PC-3 (cell line): ENCODE data around the gene GRIP1. TPM values are rescaled to one million over a fixed set of nuclear protein-coding genes. Genes with fewer than 3 reads are reported as not detected.

Experiments used
- ATAC-seq: fragments of 200-7000 bp; cut with Tn5 transposase; 2 replicates; pipeline ENCODE4 v1.9.1; 2020; ENCODE audit warnings: mild to moderate bottlenecking, moderate library complexity
- BruUV-seq: library from RNA; stranded (reverse); fragments of 400-500 nt; replicated peaks from 2 replicates; lab custom pipeline; 2021; lab: Mats Ljungman, UMichigan
- CTCF ChIA-PET: fragments of 300-600 bp; sonication (Branson Sonifier 250); formaldehyde crosslinking; loops from one replicate; lab custom pipeline; 2022; ENCODE audit warnings: antibody characterized with exemption; lab: Charles Lee
- POLR2A ChIA-PET: fragments of 300-600 bp; sonication (Branson Sonifier 250); formaldehyde crosslinking; loops from one replicate; lab custom pipeline; 2022; ENCODE audit warnings: antibody characterized with exemption; ENCODE audit not compliant: unreplicated experiment; lab: Charles Lee
- DNase-seq: peaks from one replicate; pipeline ENCODE4 v3.0.0-alpha.2; 2015
- H2AFZ ChIP-seq: fragments of 300-600 bp; sonication (generic); 2 replicates; pipeline ENCODE4 v1.6.0; 2016; ENCODE audit warnings: antibody characterized with exemption, low read length
- H3F3A ChIP-seq: fragments of 300-600 bp; sonication (generic); one replicate; pipeline ENCODE4 v1.6.0; 2017; ENCODE audit warnings: antibody characterized with exemption, low read length, control low read depth, mild to moderate bottlenecking; ENCODE audit not compliant: unreplicated experiment
- H3K27ac ChIP-seq: fragments of 300-600 bp; sonication (generic); 2 replicates; pipeline ENCODE4 v1.5.1; 2016; ENCODE audit warnings: mild to moderate bottlenecking, low read length
- H3K27me3 ChIP-seq: fragments of 300-600 bp; sonication (generic); 2 replicates; pipeline ENCODE4 v1.6.1; 2016; ENCODE audit warnings: low read length, mixed read lengths
- H3K36me3 ChIP-seq: fragments of 300-600 bp; sonication (generic); 2 replicates; pipeline ENCODE4 v1.6.1; 2016; ENCODE audit warnings: low read depth, mixed run types, low read length, mixed read lengths
- H3K4me1 ChIP-seq: fragments of 300-600 bp; sonication (generic); 2 replicates; pipeline ENCODE4 v1.5.1; 2016; ENCODE audit warnings: low read length; ENCODE audit not compliant: insufficient read depth
- H3K4me2 ChIP-seq: fragments of 300-600 bp; sonication (generic); 2 replicates; pipeline ENCODE4 v1.6.0; 2016; ENCODE audit warnings: low read length
- H3K4me3 ChIP-seq: fragments of 300-600 bp; sonication (generic); 2 replicates; pipeline ENCODE4 v1.5.1; 2016; ENCODE audit warnings: mild to moderate bottlenecking, low read length, mixed read lengths
- H3K79me2 ChIP-seq: fragments of 300-600 bp; sonication (generic); 2 replicates; pipeline ENCODE4 v1.6.1; 2017; ENCODE audit warnings: low read length, mixed read lengths
- H3K9ac ChIP-seq: fragments of 300-600 bp; sonication (generic); 2 replicates; pipeline ENCODE4 v1.6.0; 2016; ENCODE audit warnings: mild to moderate bottlenecking, low read length
- H3K9me2 ChIP-seq: fragments of 300-600 bp; sonication (generic); replicated peaks from 2 replicates; pipeline ENCODE4 v1.6.1; 2016; ENCODE audit warnings: mixed run types, low read length, mixed read lengths
- H3K9me3 ChIP-seq: fragments of 300-600 bp; sonication (generic); 2 replicates; pipeline ENCODE4 v1.6.1; 2016; ENCODE audit warnings: low read length, mixed read lengths
- H4K20me1 ChIP-seq: fragments of 300-600 bp; sonication (generic); 2 replicates; pipeline ENCODE4 v1.6.1; 2016; ENCODE audit warnings: low read length, mixed read lengths
- CTCF ChIP-seq: fragments of 300-600 bp; sonication (generic); conservative IDR thresholded peaks from 2 replicates; pipeline ENCODE4 v1.5.1; 2017; ENCODE audit warnings: antibody characterized with exemption, low read depth, mild to moderate bottlenecking, low read length
- EZH2 ChIP-seq: fragments of 300-600 bp; sonication (generic); IDR thresholded peaks from one replicate; pipeline ENCODE4 v1.6.1; 2017; ENCODE audit warnings: antibody characterized with exemption, mild to moderate bottlenecking, low read length; ENCODE audit not compliant: unreplicated experiment
- EZH2phosphoT487 ChIP-seq: fragments of 300-600 bp; sonication (generic); IDR thresholded peaks from 2 replicates; pipeline ENCODE4 v1.6.1; 2018; ENCODE audit warnings: mild to moderate bottlenecking, antibody characterized with exemption, low read length, borderline replicate concordance
- intact Hi-C: fragments of 100-400 bp; cut with micrococcal nuclease; formaldehyde crosslinking; loops from 2 replicates; pipeline ENCODE4 v1.9.0; 2023
- total RNA-seq: library from RNA; depleted of rRNA; stranded (reverse); fragments of >200 nt; gene quantifications from 2 replicates; pipeline ENCODE4 v1.2.3, GENCODE V29; 2014

The GRIP1 gene
- total RNA-seq, 1 experiment from 2014 or later = 2.0 TPM

DNA sequence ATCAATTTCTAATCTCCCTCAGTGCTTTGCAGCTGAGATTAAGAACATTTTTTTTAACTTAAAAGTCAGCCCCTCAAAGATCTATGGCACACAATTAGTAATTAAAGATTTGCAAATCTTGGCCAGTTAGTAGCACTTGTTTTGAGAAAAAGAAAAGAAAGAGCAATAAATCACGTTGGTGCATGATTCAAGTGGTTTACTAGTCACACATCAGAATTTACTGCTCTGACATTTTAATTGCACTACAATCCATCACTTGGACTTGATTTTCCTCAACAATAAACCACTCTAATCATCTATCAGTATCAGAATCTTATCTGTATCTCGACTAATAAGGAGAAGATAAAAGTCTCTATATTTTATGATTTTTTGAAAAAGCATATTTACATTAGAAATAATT lies 222.3 kb downstream of the GRIP1 start:
- Histone ChIP-seq H2AFZ (no peak overlapping the region), H3K9me3 (no peaks in the 10 kb centered on the region), H3K4me2 (no peak overlapping the region), H3K9ac (no peak overlapping the region), H3K27ac (no peak overlapping the region), H3K27me3 (no peaks in the 10 kb centered on the region), H3K4me1 (no peaks in the 10 kb centered on the region), H3F3A (no peaks in the 10 kb centered on the region), H3K9me2 (no peaks in the 10 kb centered on the region), H3K4me3 (no peak overlapping the region), H3K79me2 (no peaks in the 10 kb centered on the region), H3K36me3 (no peaks in the 10 kb centered on the region), H4K20me1 (no peaks in the 10 kb centered on the region)
- DNase-seq (no peak), ATAC-seq (no peak)
- TF ChIP-seq CTCF (no peak), EZH2phosphoT487 (no peak), EZH2 (no peak)
- no TSS peak for BruUV-seq
- intact Hi-C loops = no loop called here
- ChIA-PET POLR2A (no interaction called here), CTCF (no interaction called here)

GRCh38 chr12:66453844-66454243 lies 225.0 kb downstream of the GRIP1 start:
- no peak overlapping the region for H3K27ac ChIP-seq
- no peak overlapping the region for H3K4me3 ChIP-seq
- TF ChIP-seq CTCF (no peak), EZH2 (no peak), EZH2phosphoT487 (no peak)
- peaks cover 6% of the 10 kb centered on the region; the same call in 1 of the 2 replicates for H3K4me1 ChIP-seq
- no peak overlapping the region for H3K4me2 ChIP-seq
- no peaks in the 10 kb centered on the region for H3K9me3 ChIP-seq
- CTCF ChIA-PET = no interaction called here
- no peak overlapping the region for H3K9ac ChIP-seq
- no peaks in the 10 kb centered on the region for H3F3A ChIP-seq
- H3K9me2 ChIP-seq = no peaks in the 10 kb centered on the region
- H4K20me1 ChIP-seq = no peaks in the 10 kb centered on the region
- no peaks in the 10 kb centered on the region for H3K79me2 ChIP-seq
- ATAC-seq (no peak), DNase-seq (no peak)
- no peak overlapping the region for H2AFZ ChIP-seq
- no TSS peak for BruUV-seq
- POLR2A ChIA-PET = no interaction called here
- intact Hi-C loops = no loop called here
- no peaks in the 10 kb centered on the region for H3K27me3 ChIP-seq
- H3K36me3 ChIP-seq = no peaks in the 10 kb centered on the region

DNA sequence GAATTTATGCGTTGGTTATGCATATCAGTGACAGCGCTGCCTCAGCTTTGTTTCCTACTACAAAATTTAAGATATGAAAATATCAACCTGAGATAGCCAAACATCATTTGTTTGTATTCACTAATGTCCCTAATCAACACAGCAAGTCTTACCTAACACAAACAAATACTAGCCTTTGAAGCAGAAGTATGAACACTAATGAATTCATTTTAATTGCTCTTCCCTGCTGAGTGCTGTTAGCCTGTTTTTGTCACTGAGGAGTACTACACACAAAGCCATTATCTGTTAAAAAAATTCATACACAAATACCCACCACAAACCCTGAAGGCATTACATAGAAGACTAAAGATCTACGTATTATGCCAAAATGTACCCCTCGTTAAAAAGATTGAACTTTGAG lies 225.8 kb downstream of the GRIP1 start:
- BruUV-seq = no TSS peak
- Histone ChIP-seq H3K36me3 (no peaks in the 10 kb centered on the region), H3F3A (no peaks in the 10 kb centered on the region), H2AFZ (no peak overlapping the region), H3K9ac (no peak overlapping the region), H3K9me3 (no peaks in the 10 kb centered on the region), H3K4me3 (no peak overlapping the region), H3K27me3 (no peaks in the 10 kb centered on the region), H3K9me2 (no peaks in the 10 kb centered on the region), H3K79me2 (no peaks in the 10 kb centered on the region), H3K27ac (no peak overlapping the region), H3K4me2 (no peak overlapping the region), H3K4me1 (peaks cover 6% of the 10 kb centered on the region; the same call in 1 of the 2 replicates), H4K20me1 (no peaks in the 10 kb centered on the region)
- no peak for DNase-seq
- no peak for ATAC-seq
- intact Hi-C loops = no loop called here
- TF ChIP-seq EZH2phosphoT487 (no peak), CTCF (no peak), EZH2 (no peak)
- CTCF ChIA-PET = no interaction called here
- POLR2A ChIA-PET = no interaction called here
